Tibial nerve (tissue), 3 donors: ENCODE measurements around the gene DCDC1.

Source experiments
- CTCF ChIP-seq, 5 experiments: fragments of 200-600 bp in 3 of 5; fragments of 450-650 bp in 2 of 5; sonication (generic) in 3 of 5; IDR thresholded peaks; one replicate each; pipeline ENCODE4 v1.5.1; 2016 to 2019; ENCODE audit warnings: antibody characterized with exemption in 5 of 5, mild to moderate bottlenecking in 3 of 5, moderate library complexity in 2 of 5
- POLR2A ChIP-seq, 2 donors: fragments of 450-650 bp; IDR thresholded peaks; one replicate each; pipeline ENCODE4 v1.6.1; 2017; ENCODE audit warnings: antibody characterized with exemption in 2 of 2, mild to moderate bottlenecking in 2 of 2, moderate library complexity in 2 of 2

DNA sequence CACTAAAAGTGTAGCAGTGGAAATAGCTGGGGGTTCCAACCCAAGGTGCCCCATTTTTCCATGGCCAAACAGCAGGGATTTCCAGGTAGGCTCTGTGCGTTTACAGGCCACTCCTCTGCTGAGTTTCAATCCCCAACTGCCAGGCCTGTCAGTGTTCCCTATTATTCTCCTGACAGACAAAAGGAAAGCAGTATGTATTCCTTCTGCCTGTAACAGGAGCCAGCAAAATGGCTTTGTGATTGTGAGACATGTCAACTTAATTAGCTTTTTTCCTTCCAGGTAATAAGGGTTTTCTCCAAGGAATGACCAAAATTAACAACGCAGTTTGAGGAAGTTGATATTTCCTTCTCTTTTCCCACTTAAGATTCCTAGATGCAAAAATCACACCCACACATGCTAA is 506.3 kb downstream of the DCDC1 start:
- TF ChIP-seq CTCF (IDR thresholded peaks at IDR 0.05), result no peak
- TF ChIP-seq POLR2A (IDR thresholded peaks at IDR 0.05), result no peak
